GM19324 (cell line): ENCODE measurements around the gene ATP6V1C2.

ENCODE experiments used
- ATAC-seq: cut with Tn5 transposase; IDR thresholded peaks from one replicate; pipeline ENCODE4 v1.9.1; 2021; ENCODE audit warnings: mild to moderate bottlenecking, moderate library complexity; ENCODE audit not compliant: unreplicated experiment, low FRiP score

Gene ATP6V1C2

GRCh38 chr2:10830641-10831399 is 109.4 kb downstream of the ATP6V1C2 start:
- no peak for ATAC-seq

- ATAC-seq = no peak
Measured at GRCh38 chr2:10831400-10831985, 110.1 kb downstream of the ATP6V1C2 start.

GRCh38 chr2:10832203-10832936 is 110.9 kb downstream of the ATP6V1C2 start:
- peak; percentile 72 for ATAC-seq

- ATAC-seq = no peak
Measured at GRCh38 chr2:10833021-10833420, 111.6 kb downstream of the ATP6V1C2 start.

GRCh38 chr2:10834068-10834655 is 112.7 kb downstream of the ATP6V1C2 start:
- no peak for ATAC-seq
